Loucy (cell line): ENCODE results near the gene ACSL5.

Experiments
- H2AFZ ChIP-seq: fragments of 200-600 bp; sonication (generic); 2 replicates; pipeline ENCODE4 v1.6.0; 2016; ENCODE audit warnings: antibody characterized with exemption, mild to moderate bottlenecking, low read length, moderate library complexity
- H3F3A ChIP-seq: fragments of 200-600 bp; 2 replicates; pipeline ENCODE4 v1.6.0; 2016; ENCODE audit warnings: antibody characterized with exemption, low read depth, mild to moderate bottlenecking
- H3K27me3 ChIP-seq: fragments of 200-600 bp; sonication (generic); 2 replicates; pipeline ENCODE4 v1.6.1; 2014; ENCODE audit warnings: low read length, mild to moderate bottlenecking; ENCODE audit not compliant: insufficient read depth, poor library complexity, severe bottlenecking
- H3K36me3 ChIP-seq: fragments of 200-600 bp; sonication (generic); 2 replicates; pipeline ENCODE4 v1.6.1; 2016; ENCODE audit warnings: low read length; ENCODE audit not compliant: insufficient read depth
- H3K4me1 ChIP-seq: fragments of 200-600 bp; sonication (generic); 2 replicates; pipeline ENCODE4 v1.5.1; 2014; ENCODE audit warnings: low read length, mild to moderate bottlenecking; ENCODE audit not compliant: insufficient read depth, poor library complexity, severe bottlenecking
- H3K4me2 ChIP-seq: fragments of 200-600 bp; sonication (generic); 2 replicates; pipeline ENCODE4 v1.6.0; 2014; ENCODE audit warnings: antibody characterized with exemption, low read length, low read depth, mild to moderate bottlenecking; ENCODE audit not compliant: poor library complexity, severe bottlenecking
- H3K4me3 ChIP-seq: fragments of 200-600 bp; sonication (generic); 2 replicates; pipeline ENCODE4 v1.5.1; 2014; ENCODE audit warnings: low read length, mild to moderate bottlenecking, mixed read lengths; ENCODE audit not compliant: poor library complexity, severe bottlenecking
- H3K79me2 ChIP-seq: fragments of 200-600 bp; sonication (generic); 2 replicates; pipeline ENCODE4 v1.6.1; 2014; ENCODE audit warnings: low read length; ENCODE audit not compliant: insufficient read depth
- H3K9ac ChIP-seq: fragments of 200-600 bp; sonication (generic); 2 replicates; pipeline ENCODE4 v1.6.0; 2014; ENCODE audit warnings: mild to moderate bottlenecking, low read depth, low read length, moderate library complexity; ENCODE audit not compliant: poor library complexity, severe bottlenecking
- H3K9me2 ChIP-seq: fragments of 200-600 bp; sonication (generic); replicated peaks from 2 replicates; pipeline ENCODE4 v1.6.1; 2016; ENCODE audit warnings: low read depth, low read length, mixed read lengths
- H3K9me3 ChIP-seq: fragments of 200-600 bp; sonication (generic); 2 replicates; pipeline ENCODE4 v1.6.1; 2014; ENCODE audit warnings: mild to moderate bottlenecking, antibody characterized with exemption, low read length, low read depth; ENCODE audit not compliant: insufficient read depth
- H4K20me1 ChIP-seq: fragments of 200-600 bp; sonication (generic); 2 replicates; pipeline ENCODE4 v1.6.0; 2014; ENCODE audit warnings: antibody characterized with exemption, low read length, mild to moderate bottlenecking; ENCODE audit not compliant: insufficient read depth, poor library complexity, severe bottlenecking
- CTCF ChIP-seq: fragments of 200-600 bp; sonication (generic); conservative IDR thresholded peaks from 2 replicates; pipeline ENCODE4 v1.5.1; 2014; ENCODE audit warnings: mild to moderate bottlenecking, antibody characterized with exemption, low read length
- EZH2phosphoT487 ChIP-seq: fragments of 200-600 bp; IDR thresholded peaks from 2 replicates; pipeline ENCODE4 v1.6.1; 2018; ENCODE audit warnings: antibody characterized with exemption, mild to moderate bottlenecking, moderate library complexity, borderline replicate concordance

Gene ACSL5

GRCh38 chr10:112363696-112364688 lies 9.9 kb upstream of the ACSL5 start:
- H2AFZ ChIP-seq: no peak overlapping the region
- no peaks in the 10 kb centered on the region for H3K79me2 ChIP-seq
- no peaks in the 10 kb centered on the region for H3K4me1 ChIP-seq

GRCh38 chr10:112365014-112365432 lies 8.9 kb upstream of the ACSL5 start:
- H3K4me3 ChIP-seq: no peak overlapping the region
- H2AFZ ChIP-seq: no peak overlapping the region
- TF ChIP-seq CTCF: no peak
- no peak for TF ChIP-seq EZH2phosphoT487
- no peaks in the 10 kb centered on the region for H3K9me2 ChIP-seq
- no peak overlapping the region for H3K9ac ChIP-seq
- H3K27me3 ChIP-seq: no peaks in the 10 kb centered on the region
- no peaks in the 10 kb centered on the region for H3K9me3 ChIP-seq
- no peaks in the 10 kb centered on the region for H3K79me2 ChIP-seq
- no peaks in the 10 kb centered on the region for H3F3A ChIP-seq
- H3K4me1 ChIP-seq: no peaks in the 10 kb centered on the region
- no peaks in the 10 kb centered on the region for H4K20me1 ChIP-seq
- H3K4me2 ChIP-seq: no peak overlapping the region
- no peaks in the 10 kb centered on the region for H3K36me3 ChIP-seq

More at GRCh38 chr10:112363696-112364688, 9.9 kb upstream of the ACSL5 start:
- Histone ChIP-seq H3K4me2 (no peak overlapping the region), H3K36me3 (no peaks in the 10 kb centered on the region), H3K9ac (no peak overlapping the region), H4K20me1 (no peaks in the 10 kb centered on the region), H3K9me2 (no peaks in the 10 kb centered on the region), H3K9me3 (no peaks in the 10 kb centered on the region), H3K27me3 (no peaks in the 10 kb centered on the region), H3K4me3 (no peak overlapping the region), H3F3A (no peaks in the 10 kb centered on the region)
- TF ChIP-seq CTCF: no peak
- TF ChIP-seq EZH2phosphoT487: no peak

- Histone ChIP-seq H3F3A (no peaks in the 10 kb centered on the region), H3K4me1 (no peaks in the 10 kb centered on the region)
- TF ChIP-seq CTCF: no peak
Observed at GRCh38 chr10:112365451-112365850, 8.5 kb upstream of the ACSL5 start.

More at GRCh38 chr10:112365451-112365850, 8.5 kb upstream of the ACSL5 start:
- no peaks in the 10 kb centered on the region for H3K27me3 ChIP-seq
- H2AFZ ChIP-seq: no peak overlapping the region
- no peak overlapping the region for H3K4me2 ChIP-seq
- no peak overlapping the region for H3K9ac ChIP-seq
- H3K9me2 ChIP-seq: no peaks in the 10 kb centered on the region
- no peaks in the 10 kb centered on the region for H3K36me3 ChIP-seq
- no peak overlapping the region for H3K4me3 ChIP-seq
- no peaks in the 10 kb centered on the region for H3K79me2 ChIP-seq
- no peaks in the 10 kb centered on the region for H3K9me3 ChIP-seq
- H4K20me1 ChIP-seq: no peaks in the 10 kb centered on the region
